Stomach (tissue), 9 donors: ENCODE results near the gene PLEK2. TPM values are rescaled to one million over a fixed set of nuclear protein-coding genes. Genes with fewer than 3 reads are reported as not detected.

Experiments used
- DNase-seq, 2 donors: peaks; one replicate each; pipeline versions ENCODE4 v3.0.0 to v3.0.0-alpha.2; 2013 to 2019
- H3K27ac ChIP-seq, 5 donors: fragments of 200-600 bp in 4 of 5; sonication (generic) in 4 of 5; one replicate each; pipeline ENCODE4 v1.5.1; 2013 to 2019; ENCODE audit warnings: mild to moderate bottlenecking in 1 of 5, moderate library complexity in 1 of 5
- H3K27me3 ChIP-seq, 3 donors: fragments of 200-600 bp; sonication (generic); one replicate each; pipeline ENCODE4 v1.5.1; 2017 to 2019; ENCODE audit warnings: mixed run types in 1 of 3
- H3K36me3 ChIP-seq, 4 donors: fragments of 200-600 bp; sonication (generic); 1 replicate in 3 of 4; 2 replicates in 1 of 4; pipeline ENCODE4 v1.5.1; 2016 to 2019
- H3K4me1 ChIP-seq, 4 donors: fragments of 200-600 bp; sonication (generic); one replicate each; pipeline ENCODE4 v1.5.1; 2016 to 2019
- H3K4me3 ChIP-seq, 4 donors: fragments of 200-600 bp; sonication (generic) in 3 of 4; one replicate each; pipeline ENCODE4 v1.5.1; 2016 to 2019; ENCODE audit warnings: mild to moderate bottlenecking in 1 of 4
- H3K9me3 ChIP-seq, 4 donors: fragments of 200-600 bp; sonication (generic); one replicate each; pipeline ENCODE4 v1.5.1; 2016 to 2019
- CTCF ChIP-seq, 7 experiments: fragments of 450-650 bp in 4 of 7; fragments of 200-600 bp in 3 of 7; sonication (generic) in 3 of 7; IDR thresholded peaks; one replicate each; pipeline ENCODE4 v1.5.1; 2016 to 2019; ENCODE audit warnings: antibody characterized with exemption in 7 of 7, control low read depth in 2 of 7, mild to moderate bottlenecking in 1 of 7
- EP300 ChIP-seq: sonication (generic); formaldehyde crosslinking; IDR thresholded peaks from one replicate; pipeline ENCODE4 v1.6.1; 2017; ENCODE audit warnings: antibody characterized with exemption
- POLR2A ChIP-seq, 4 donors: fragments of 450-650 bp; IDR thresholded peaks; one replicate each; pipeline ENCODE4 v1.6.1; 2016; ENCODE audit warnings: antibody characterized with exemption in 4 of 4, control low read depth in 2 of 4, mild to moderate bottlenecking in 1 of 4, moderate library complexity in 1 of 4
- POLR2AphosphoS5 ChIP-seq, 3 donors: sonication (generic); formaldehyde crosslinking; IDR thresholded peaks; one replicate each; pipeline ENCODE4 v1.6.1; 2016; ENCODE audit warnings: antibody characterized with exemption in 3 of 3
- WGBS, 5 donors: extraction: QIAGEN DNeasy Blood & Tissue Kit in 3 of 5; methylation state at CpG; one replicate each; pipeline versions ENCODE4 v1.1.5 to v1.1.7; 2013 to 2018; 5-methylcytosine and 5-hydroxymethylcytosine counted together
- intact Hi-C: fragments of 100-400 bp; cut with DNase I; formaldehyde crosslinking; loops from one replicate; pipeline ENCODE4 v1.15.1; 2023; ENCODE audit warnings: low total_unique reads
- polyA plus RNA-seq, 3 donors: library from polyadenylated mRNA; stranded (reverse); fragments of 200-250 nt; gene quantifications; one replicate each; pipeline ENCODE4 v1.2.3, GENCODE V29; 2013
- total RNA-seq, 5 donors: library from RNA; depleted of rRNA; stranded (reverse); fragments of >200 nt; gene quantifications; one replicate each; pipeline versions ENCODE4 v1.1.0 to v1.2.3, GENCODE V29; 2014 to 2016
- donor health status: healthy with polysubstance abuse.
- donor health status: Bipolar disorder and iron deficiency.
- donor health status: healthy.

PLEK2 gene
- total and polyA plus RNA-seq, 8 donors: 6.5 to 203 (median 20.0) TPM; not detected in 1

- DNase-seq: peak; percentile 99 to 100
- H3K4me1 ChIP-seq: peaks cover 31 to 79% (median 65%) of the 10 kb centered on the region in 4 donors
- no peaks in the 10 kb centered on the region for H3K27me3 ChIP-seq
- TF ChIP-seq EP300 (no peak), POLR2A (IDR thresholded peaks at IDR 0.05) (peak in 2 of 4 donors; percentile 39 to 62), POLR2AphosphoS5 (IDR thresholded peaks at IDR 0.05) (peak; percentile 82 to 92 (median 83)), CTCF (IDR thresholded peaks at IDR 0.05) (peak in 6 of 7 experiments; percentile 14 to 100 (median 82))
- H3K36me3 ChIP-seq: peaks cover 3 to 12% (median 8%) of the 10 kb centered on the region in 4 donors
- H3K9me3 ChIP-seq: no peaks in the 10 kb centered on the region
- 0 to 1% (median 0%) methylated on average over 28 to 47 of the region's 47 CpGs for WGBS, 5 donors
- intact Hi-C loops: no loop called here
- H3K27ac ChIP-seq: peak within 1 kb of the TSS; percentile 69 to 95 (median 93)
- H3K4me3 ChIP-seq: peak within 1 kb of the TSS; percentile 64 to 95 (median 84)
Measured at GRCh38 chr14:67359775-67360469, 52.0 kb downstream of the PLEK2 start, which contains the start of the genes ATP6V1D and EIF2S1. ATP6V1D (minus strand) TSS chr14:67359804; CDS start chr14:67359698, 106 bp downstream. EIF2S1 (plus strand) TSS chr14:67360328; CDS start chr14:67364768, 4,440 bp downstream.

GRCh38 chr14:67358924-67359774 lies 52.8 kb downstream of the PLEK2 start:
- Histone ChIP-seq H3K4me1 (peaks cover 31 to 78% (median 64%) of the 10 kb centered on the region in 4 donors), H3K27me3 (no peaks in the 10 kb centered on the region), H3K9me3 (no peaks in the 10 kb centered on the region), H3K27ac (peak overlapping the region; percentile 17 to 95 (median 93)), H3K36me3 (peaks cover 0 to 7% (median 1%) of the 10 kb centered on the region in 4 donors), H3K4me3 (peak overlapping the region; percentile 64 to 95 (median 84))
- peak in 1 of 2 donors; percentile 55 for DNase-seq
- intact Hi-C loops: no loop called here
- TF ChIP-seq POLR2A (IDR thresholded peaks at IDR 0.05) (peak in 1 of 4 donors; percentile 28), POLR2AphosphoS5 (IDR thresholded peaks at IDR 0.05) (no peak)
- 1 to 2% (median 2%) methylated on average over 31 to 38 of the region's 38 CpGs for WGBS, 5 donors

- Histone ChIP-seq H3K27ac (peak overlapping the region in 1 of 5 donors; percentile 21), H3K27me3 (no peaks in the 10 kb centered on the region), H3K9me3 (no peaks in the 10 kb centered on the region), H3K4me3 (peak overlapping the region in 3 of 4 donors; percentile 79 to 95 (median 90)), H3K4me1 (peaks cover 31 to 67% (median 58%) of the 10 kb centered on the region in 4 donors), H3K36me3 (peaks cover 0 to 11% (median 6%) of the 10 kb centered on the region in 4 donors)
- WGBS, 5 donors: 44 to 57% (median 47%) methylated on average over 9 of the region's 9 CpGs
- intact Hi-C loops: no loop called here
- TF ChIP-seq POLR2A (IDR thresholded peaks at IDR 0.05) (no peak), EP300 (no peak), POLR2AphosphoS5 (IDR thresholded peaks at IDR 0.05) (no peak), CTCF (IDR thresholded peaks at IDR 0.05) (no peak)
- no peak for DNase-seq
Measured at GRCh38 chr14:67357969-67358354, 54.0 kb downstream of the PLEK2 start.

GRCh38 chr14:67357186-67357968 lies 54.6 kb downstream of the PLEK2 start:
- H3K27me3 ChIP-seq: no peaks in the 10 kb centered on the region
- DNase-seq: peak in 1 of 2 donors; percentile 5
- H3K36me3 ChIP-seq: peaks cover 0 to 14% (median 10%) of the 10 kb centered on the region in 4 donors
- no peaks in the 10 kb centered on the region for H3K9me3 ChIP-seq
- peaks cover 31 to 61% (median 52%) of the 10 kb centered on the region in 4 donors for H3K4me1 ChIP-seq
- no peak for TF ChIP-seq POLR2A (IDR thresholded peaks at IDR 0.05)
- no peak for TF ChIP-seq EP300
- intact Hi-C loops: no loop called here
- WGBS, 5 donors: 34 to 47% (median 45%) methylated on average over 4 of the region's 4 CpGs
- peak overlapping the region in 2 of 4 donors; percentile 90 to 95 for H3K4me3 ChIP-seq
- peak overlapping the region in 1 of 5 donors; percentile 21 for H3K27ac ChIP-seq
